HuH-7 (cell line): ENCODE results near the gene KIAA0513.

ENCODE experiments used
- DNase-seq: peaks from one replicate; pipeline ENCODE4 v3.0.0; 2011; ENCODE audit warnings: low spot score

Gene KIAA0513

DNA sequence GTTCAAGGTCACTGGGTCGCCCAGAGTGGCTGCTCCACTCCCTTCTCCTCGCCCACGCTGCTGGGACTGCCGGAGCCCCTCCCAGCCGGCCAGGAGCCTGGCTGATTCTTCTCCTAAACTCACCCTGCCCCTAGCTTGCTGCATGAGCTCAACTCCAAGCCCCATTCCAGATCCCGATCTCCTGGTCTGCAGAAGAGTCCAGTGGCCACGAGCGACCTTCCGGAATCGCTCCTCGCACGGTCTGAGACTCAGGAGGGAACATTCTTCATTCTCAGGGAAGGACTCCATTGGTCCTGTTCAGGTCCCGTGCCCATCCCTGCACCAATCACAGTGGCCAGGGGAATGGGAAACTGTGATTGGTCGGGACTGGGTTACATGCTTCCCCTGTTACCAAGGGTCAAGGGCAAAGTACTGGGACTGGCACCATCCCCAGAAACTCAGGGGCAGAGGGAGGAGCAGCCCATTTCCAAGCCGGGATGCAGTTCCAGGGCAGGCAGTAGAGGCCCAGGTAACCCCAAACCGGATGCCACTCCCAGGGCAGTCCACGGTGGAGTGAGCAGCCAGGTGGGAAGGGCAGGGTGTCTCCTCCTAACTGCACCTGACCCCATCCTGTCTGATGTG, 109.2 kb downstream of the KIAA0513 start:
- peak; percentile 76 for DNase-seq

DNA sequence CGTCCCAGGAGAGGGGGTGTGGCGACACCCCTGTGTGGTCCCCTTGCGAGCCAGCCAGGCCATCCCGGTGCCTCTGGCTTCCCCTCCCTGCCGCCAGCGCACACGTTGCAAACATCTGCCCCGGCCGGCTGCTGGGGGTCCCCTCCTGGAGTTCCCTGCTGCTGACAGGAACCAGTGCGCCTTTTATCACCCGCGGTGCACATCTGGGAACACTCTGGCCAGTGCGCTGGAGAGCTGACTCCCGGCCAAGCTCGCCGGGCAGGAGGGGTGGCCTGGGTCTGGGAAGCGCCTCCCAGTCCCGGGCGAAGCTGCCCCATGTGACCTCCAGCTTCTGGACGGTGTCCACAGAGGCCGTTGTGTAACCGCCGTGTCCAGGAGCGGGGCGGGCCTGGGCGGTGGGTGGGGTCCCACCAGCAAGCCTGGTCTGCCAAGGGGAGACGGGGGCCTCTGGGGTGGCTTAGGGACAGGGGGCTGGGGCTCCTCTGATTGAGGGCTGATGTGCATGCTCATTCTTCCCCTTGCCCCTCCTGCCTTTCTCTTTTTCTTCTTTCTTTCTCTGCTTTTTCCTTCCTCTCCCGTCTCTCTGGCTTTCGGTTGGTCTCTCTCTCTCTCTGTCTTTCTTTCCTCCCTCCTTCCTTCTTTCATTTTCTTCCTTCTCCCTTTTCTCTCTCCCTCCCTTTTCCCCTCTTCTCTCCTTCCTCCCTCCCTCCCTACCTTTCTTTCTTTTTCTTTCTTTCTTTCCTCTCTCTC, 109.9 kb downstream of the KIAA0513 start:
- DNase-seq = peak; percentile 96

DNA sequence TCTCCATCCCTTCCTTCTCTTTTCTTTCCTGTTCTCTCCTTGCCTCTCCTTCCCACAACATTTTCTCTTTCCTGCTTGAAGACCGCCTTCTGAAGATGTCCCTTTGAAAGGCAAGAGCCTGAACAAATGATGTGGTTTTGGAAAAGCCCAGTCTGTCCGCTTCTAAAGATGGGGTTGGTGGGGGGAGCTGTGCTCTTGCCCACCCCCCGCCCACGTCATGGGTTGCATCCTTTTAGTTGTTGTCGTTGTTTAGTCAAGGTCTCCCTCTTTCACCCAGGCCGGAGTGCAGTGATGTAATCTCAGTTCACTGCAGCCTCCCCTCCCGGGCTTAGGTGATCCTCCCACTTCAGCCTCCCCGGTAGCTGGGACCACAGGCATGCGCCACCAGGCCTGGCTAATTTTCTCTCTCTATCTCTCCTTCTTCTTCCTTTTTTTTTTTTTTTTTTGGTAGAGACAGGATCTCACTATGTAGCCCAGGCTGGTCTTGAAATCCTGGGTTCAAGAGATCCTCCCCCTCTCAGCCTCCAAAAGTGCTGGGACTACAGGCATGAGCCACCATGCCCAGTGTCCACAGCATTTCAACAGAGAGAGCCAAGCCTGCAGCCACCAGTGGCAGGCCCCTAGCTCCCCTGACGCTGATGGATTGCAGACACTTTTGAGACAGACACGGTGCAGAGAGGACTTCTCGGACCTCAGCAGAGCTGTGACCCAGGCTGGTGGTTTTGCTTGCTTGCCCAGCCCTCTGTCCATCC, 110.7 kb downstream of the KIAA0513 start:
- DNase-seq = no peak

DNA sequence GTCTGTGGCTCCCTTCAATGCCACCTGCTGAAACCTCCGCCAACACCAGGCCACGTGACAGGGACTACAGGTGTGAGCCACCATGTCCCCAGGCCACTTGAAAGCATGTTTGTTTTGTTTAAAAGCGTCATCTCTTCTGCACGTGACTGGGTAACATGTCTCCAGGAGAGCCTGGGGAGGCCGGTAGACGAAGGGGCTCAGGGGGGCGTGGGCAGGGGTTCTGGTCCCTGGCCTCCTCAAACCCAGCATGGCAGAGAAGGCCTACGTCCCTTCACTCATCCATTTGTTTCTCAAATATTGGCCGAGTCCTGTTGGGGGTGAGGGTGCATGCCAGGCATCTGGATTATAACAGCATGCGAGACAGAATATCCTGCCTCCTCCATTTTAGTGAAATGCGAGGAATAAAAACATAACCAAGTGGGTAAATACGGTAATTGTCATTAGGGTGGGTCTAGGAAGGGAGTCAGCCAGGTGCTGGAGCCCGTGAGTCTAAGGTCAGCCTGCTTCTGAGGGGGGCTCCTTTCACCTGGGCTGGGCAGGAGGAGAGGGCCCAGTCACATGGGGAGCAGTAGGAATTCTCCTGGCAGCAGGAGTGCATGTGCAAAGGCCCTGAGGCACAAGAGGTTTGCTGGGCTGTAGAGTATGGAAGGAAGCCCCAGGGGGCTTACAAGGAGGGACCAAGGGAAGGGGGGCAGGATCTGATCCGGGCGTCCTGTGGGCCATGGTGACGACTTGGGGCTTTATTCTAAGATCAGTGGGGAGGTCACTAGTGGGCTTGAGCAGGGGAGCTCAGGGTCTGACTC, 111.4 kb downstream of the KIAA0513 start:
- DNase-seq = no peak

GRCh38 chr16:85139881-85140339, 112.3 kb downstream of the KIAA0513 start:
- peak; percentile 88 for DNase-seq

DNA sequence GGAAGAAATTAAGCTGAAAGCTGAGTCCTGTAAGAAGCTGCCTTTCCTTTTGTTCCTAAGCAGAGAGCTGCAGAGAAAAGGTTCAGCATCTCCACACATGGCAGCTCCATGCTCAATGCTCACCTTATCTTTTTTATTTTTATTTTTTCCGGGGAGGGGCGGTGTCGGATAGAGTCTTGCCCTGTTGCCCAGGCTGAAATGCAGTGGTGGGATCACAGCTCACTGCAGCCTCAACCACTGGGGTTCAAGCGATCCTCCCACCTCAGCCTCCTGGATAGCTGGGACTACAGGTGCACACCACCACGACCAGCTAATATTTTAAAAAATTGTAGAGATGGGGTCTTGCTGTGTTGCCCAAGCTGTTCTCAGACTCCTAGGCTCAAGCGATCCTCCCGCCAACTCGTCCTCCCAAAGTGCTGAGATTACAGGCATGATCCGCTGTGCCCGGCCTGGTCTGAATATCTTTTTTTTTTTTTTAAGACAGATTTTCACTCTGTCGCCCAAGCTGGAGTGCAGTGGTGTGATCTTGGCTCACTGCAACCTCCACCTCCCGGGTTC, 112.9 kb downstream of the KIAA0513 start:
- no peak for DNase-seq

DNA sequence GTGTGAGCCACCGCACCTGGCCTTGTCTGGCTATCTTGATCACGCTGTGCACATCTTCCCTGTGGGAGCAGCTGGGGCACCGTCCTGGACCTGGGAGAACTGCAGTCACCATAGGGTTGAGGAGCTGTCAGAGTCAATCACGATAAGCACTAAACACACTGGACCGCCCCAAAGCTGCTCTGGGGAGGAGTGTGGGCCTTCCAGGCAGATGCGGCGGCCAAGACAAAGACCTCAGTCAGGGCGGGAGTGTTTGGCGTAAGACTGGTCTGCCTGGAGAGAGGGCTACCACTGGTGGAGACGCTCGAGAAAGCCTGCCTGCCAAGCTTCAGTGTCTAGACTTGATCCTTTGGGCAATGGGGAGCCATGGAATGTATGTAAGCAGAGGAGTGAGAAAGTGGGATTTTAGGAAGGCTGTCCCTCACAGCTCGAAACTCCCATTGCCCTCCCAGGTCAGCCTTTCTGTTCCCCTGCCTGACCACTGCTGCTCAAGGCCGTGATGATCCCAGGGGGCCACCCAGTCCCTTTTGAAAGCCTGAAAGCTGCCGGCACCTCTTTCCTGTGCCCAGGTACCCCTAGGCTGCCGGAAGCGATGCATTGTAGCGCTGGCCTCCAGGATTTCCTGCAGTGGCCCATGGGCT, 114.0 kb downstream of the KIAA0513 start:
- DNase-seq = no peak

DNA sequence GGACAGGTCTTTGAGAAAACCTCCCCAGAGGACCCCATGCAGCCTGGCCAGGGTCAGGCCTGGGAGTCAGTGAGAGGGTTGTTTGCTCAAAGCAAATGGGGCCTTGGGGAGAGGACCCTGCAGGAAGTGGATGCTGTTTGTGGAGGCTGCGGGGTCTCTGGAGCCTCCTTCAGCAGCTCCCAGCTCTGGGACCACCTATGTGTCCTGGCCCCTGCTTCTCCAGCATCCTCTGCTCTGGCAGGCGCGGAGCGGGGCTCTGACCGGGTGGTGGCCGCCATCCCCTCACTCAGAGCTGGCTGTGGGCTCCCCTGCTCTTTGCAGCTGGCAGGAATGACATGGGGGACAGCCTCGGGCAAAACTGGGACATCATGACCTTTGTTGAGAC, 114.5 kb downstream of the KIAA0513 start:
- no peak for DNase-seq

GRCh38 chr16:85142771-85143211, 115.2 kb downstream of the KIAA0513 start:
- no peak for DNase-seq
